GM12874 (cell line): ENCODE data around the gene NUMBL.

ENCODE experiments used
- CTCF ChIP-seq: IDR thresholded peaks from 2 replicates; pipeline ENCODE4 v1.5.1; 2011; ENCODE audit warnings: low read depth, mild to moderate bottlenecking, control low read depth, low read length, moderate library complexity; ENCODE audit not compliant: insufficient read depth

Gene NUMBL

GRCh38 chr19:40690050-40690692 lies at the start of gene NUMBL:
Gene NUMBL (minus strand): TSS chr19:40690651. CDS start chr19:40690483, 168 bp downstream.
- no peak for TF ChIP-seq CTCF

DNA sequence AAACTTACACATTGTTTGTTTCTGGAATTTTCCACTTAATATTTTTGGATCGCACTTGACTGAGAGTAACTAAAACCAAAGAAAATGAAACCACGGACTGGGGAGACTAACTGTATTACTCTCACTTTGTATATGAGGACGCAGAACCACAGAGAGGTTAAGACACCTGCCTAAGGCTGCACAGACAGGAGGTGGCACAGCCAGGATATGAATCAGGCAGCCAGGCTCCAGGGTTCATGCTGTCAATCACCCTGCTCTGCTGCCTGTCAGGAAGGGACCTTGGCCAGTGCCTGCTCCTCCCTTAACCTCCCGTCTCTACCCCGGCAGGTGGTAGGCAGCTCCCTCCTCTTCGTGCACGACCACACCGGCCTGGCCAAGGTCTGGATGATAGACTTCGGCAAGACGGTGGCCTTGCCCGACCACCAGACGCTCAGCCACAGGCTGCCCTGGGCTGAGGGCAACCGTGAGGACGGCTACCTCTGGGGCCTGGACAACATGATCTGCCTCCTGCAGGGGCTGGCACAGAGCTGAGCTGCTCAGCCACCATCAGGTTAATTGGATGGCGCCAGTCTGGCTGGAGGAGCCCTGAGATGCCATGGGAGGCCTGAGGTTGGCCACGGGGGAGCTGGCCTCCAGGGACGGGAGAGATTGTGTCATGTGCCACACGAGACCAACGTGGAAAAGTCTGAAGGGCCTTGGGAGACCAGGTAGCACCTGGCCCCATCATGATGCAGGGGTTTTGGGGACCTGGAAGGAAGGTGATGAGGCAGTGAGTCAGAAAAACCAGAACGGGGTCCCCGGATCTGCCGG lies 48.8 kb upstream of the NUMBL start:
- TF ChIP-seq CTCF = no peak

DNA sequence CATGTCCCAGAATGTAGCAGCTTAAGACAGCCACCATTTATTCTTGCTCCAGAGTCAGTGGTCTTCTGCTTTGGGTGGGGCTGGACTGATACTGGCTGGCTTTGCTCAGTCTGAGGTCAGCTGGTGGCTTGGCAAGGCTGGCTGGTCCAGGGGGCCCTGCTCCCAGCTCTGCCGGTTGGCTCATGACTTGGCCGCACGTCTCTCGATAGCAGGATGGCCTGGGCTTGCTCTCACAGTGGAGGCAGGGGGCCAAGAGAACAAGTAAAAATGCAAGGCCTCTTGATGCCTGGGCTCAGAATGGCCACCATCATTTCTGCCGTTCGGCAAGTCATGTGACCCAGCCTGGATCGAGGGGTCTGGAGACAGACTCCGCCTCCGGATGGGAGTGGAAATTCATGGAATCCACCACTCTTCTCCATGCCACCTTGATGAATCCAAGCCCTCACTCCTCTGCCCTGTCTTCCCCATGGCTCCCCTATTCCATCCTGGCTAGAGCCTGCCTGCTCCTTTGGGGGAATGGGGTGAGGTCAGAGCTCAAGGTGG lies 46.7 kb upstream of the NUMBL start:
- no peak for TF ChIP-seq CTCF

DNA sequence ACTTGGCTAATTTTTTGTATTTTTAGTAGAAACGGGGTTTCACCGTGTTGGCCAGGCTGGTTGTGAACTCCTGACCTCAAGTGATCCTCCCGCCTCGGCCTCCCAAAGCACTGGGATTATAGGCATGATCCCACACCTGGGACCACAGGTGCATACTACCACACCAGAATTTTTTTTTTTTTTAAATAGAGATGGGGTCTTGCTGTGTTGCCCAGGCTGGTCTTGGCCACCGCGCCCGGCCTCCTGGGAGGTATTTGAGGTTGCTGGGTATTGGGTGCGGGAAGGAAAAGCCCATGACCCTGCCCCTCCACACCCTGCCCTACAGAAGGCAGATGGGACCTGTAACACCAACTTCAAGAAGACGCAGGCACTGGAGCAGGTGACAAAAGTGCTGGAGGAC lies 46.2 kb upstream of the NUMBL start:
- TF ChIP-seq CTCF = no peak

GRCh38 chr19:40735013-40735771 lies 44.7 kb upstream of the NUMBL start:
- no peak for TF ChIP-seq CTCF

DNA sequence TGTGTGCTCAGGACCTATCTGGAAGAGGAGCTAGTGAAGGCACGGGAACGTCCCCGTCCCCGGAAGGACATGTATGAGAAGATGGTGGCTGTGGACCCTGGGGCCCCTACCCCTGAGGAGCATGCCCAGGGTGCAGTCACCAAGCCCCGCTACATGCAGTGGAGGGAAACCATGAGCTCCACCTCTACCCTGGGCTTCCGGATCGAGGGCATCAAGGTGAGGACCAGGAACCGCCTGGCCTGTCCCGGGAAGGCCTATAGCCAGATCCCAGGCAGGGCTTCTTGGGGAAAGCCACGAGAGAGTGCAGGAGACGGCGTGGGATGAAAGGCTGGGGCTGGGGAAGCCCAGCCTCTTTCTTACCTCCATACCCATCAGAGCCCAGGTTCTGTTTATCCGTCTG lies 42.7 kb upstream of the NUMBL start:
- TF ChIP-seq CTCF = no peak

DNA sequence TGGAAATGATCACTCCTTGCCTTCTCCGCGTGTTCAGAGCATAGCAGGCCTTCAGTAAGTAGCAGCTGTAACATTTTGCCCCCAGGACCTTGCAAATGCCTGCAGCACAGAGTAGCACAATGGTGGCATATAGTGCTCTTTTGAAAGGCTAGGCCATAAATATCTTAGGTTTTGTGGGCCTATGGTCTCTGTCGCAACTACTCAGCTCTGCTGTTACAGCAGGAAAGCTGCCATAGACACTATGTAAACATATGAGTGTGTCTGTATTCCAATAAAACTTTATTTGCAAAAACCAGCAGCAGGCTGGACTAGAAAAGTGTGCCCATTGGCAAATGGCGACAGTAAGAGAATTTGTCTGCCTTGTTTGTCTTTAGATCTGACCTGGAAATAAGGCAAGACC lies 35.8 kb upstream of the NUMBL start:
- no peak for TF ChIP-seq CTCF
